GM23248 (cell line): ENCODE data around the gene TEX51.

Experiments used
- EZH2 ChIP-seq: fragments of 200-600 bp; sonication (generic); IDR thresholded peaks from 2 replicates; pipeline ENCODE4 v1.6.1; 2018; ENCODE audit warnings: antibody characterized with exemption, mild to moderate bottlenecking; ENCODE audit not compliant: insufficient read depth, poor library complexity, severe bottlenecking
- EZH2phosphoT487 ChIP-seq: fragments of 200-600 bp; sonication (generic); IDR thresholded peaks from 2 replicates; pipeline ENCODE4 v1.6.1; 2018; ENCODE audit warnings: antibody characterized with exemption, moderate library complexity, mild to moderate bottlenecking, low read depth; ENCODE audit not compliant: insufficient read depth

GRCh38 chr2:126878601-126879000 lies 20.1 kb upstream of the TEX51 start:
- no peak for TF ChIP-seq EZH2phosphoT487
- TF ChIP-seq EZH2: no peak
